Measurements from ENCODE around the gene ADAR. TPM values are rescaled to one million over a fixed set of nuclear protein-coding genes. Genes with fewer than 3 reads are reported as not detected.

ADAR gene
- total and polyA plus RNA-seq, 11 donors, result 16.0 to 117 (median 54.3) TPM

- H3K4me3 ChIP-seq, result no peak overlapping the region
- TF ChIP-seq POLR2A (IDR thresholded peaks at IDR 0.05), result no peak
- TF ChIP-seq CTCF (IDR thresholded peaks at IDR 0.05), result no peak
- peaks cover 0 to 14% (median 0%) of the 10 kb centered on the region in 9 donors for H3K27me3 ChIP-seq
- ATAC-seq, result no peak
- no peaks in the 10 kb centered on the region for H3K36me3 ChIP-seq
- no peak for DNase-seq
- intact Hi-C loops (cut with DNase I), result no loop called here
- 71 to 79% (median 75%) methylated on average over 2 to 10 of the region's 10 CpGs for WGBS, 4 donors
- no peaks in the 10 kb centered on the region for H3K9me3 ChIP-seq
- H3K4me1 ChIP-seq, result peaks cover 0 to 24% (median 12%) of the 10 kb centered on the region in 12 donors
- no peak overlapping the region for H3K27ac ChIP-seq
These were observed 35.4 kb downstream of the ADAR start for GRCh38 chr1:154572468-154573167.

GRCh38 chr1:154571964-154572288 is 36.1 kb downstream of the ADAR start:
- Histone ChIP-seq H3K27me3 (peaks cover 0 to 20% (median 0%) of the 10 kb centered on the region in 9 donors), H3K4me3 (no peak overlapping the region), H3K36me3 (no peaks in the 10 kb centered on the region), H3K4me1 (peaks cover 0 to 20% (median 8%) of the 10 kb centered on the region in 12 donors), H3K9me3 (no peaks in the 10 kb centered on the region), H3K27ac (no peak overlapping the region)
- intact Hi-C loops (cut with DNase I), result no loop called here
- DNase-seq (no peak), ATAC-seq (no peak)
- TF ChIP-seq POLR2A (IDR thresholded peaks at IDR 0.05), result no peak
- TF ChIP-seq CTCF (IDR thresholded peaks at IDR 0.05), result no peak
- 90 to 91% (median 91%) methylated on average over 21 to 29 of the region's 29 CpGs for WGBS, 4 donors

- ATAC-seq (no peak), DNase-seq (no peak)
- intact Hi-C loops (cut with DNase I), result no loop called here
- Histone ChIP-seq H3K27ac (no peak overlapping the region), H3K4me1 (peaks cover 0 to 19% (median 7%) of the 10 kb centered on the region in 12 donors), H3K9me3 (no peaks in the 10 kb centered on the region), H3K27me3 (peaks cover 0 to 22% (median 0%) of the 10 kb centered on the region in 9 donors), H3K36me3 (no peaks in the 10 kb centered on the region), H3K4me3 (no peak overlapping the region)
- WGBS, 4 donors, result 94 to 96% (median 96%) methylated on average over 55 to 59 of the region's 59 CpGs
- TF ChIP-seq CTCF (IDR thresholded peaks at IDR 0.05) (no peak), POLR2A (IDR thresholded peaks at IDR 0.05) (no peak)
These were observed 36.6 kb downstream of the ADAR start for GRCh38 chr1:154571244-154571963.

GRCh38 chr1:154568157-154568815 is 39.7 kb downstream of the ADAR start:
- Histone ChIP-seq H3K36me3 (no peaks in the 10 kb centered on the region), H3K4me1 (peaks cover 0 to 13% (median 7%) of the 10 kb centered on the region in 12 donors), H3K27ac (no peak overlapping the region), H3K27me3 (peaks cover 0 to 28% (median 0%) of the 10 kb centered on the region in 9 donors), H3K4me3 (peak overlapping the region in 7 of 12 donors; percentile 8 to 28 (median 21)), H3K9me3 (no peaks in the 10 kb centered on the region)
- intact Hi-C loops (cut with DNase I), result loop anchor here in 5 of 10 donors (5.0 to 10.0 kb wide), 5 partner anchors 97 to 367 kb away; partner anchors contain the start of gene PMVK (in 1 of the 5)
- no peak for TF ChIP-seq POLR2A (IDR thresholded peaks at IDR 0.05)
- 32 to 41% (median 37%) methylated on average over 17 of the region's 17 CpGs for WGBS, 4 donors
- peak in 1 of 4 donors; percentile 4 for ATAC-seq
- DNase-seq, result no peak
